ENCODE measurements around the gene CMYA5. TPM values are rescaled to one million over a fixed set of nuclear protein-coding genes. Genes with fewer than 3 reads are reported as not detected.
"Not testable (repeated sequence)": the region's sequence is repeated elsewhere in the genome, so short reads cannot be mapped to it uniquely, and the experiment has no call there.

The CMYA5 gene
- total RNA-seq, 1 experiment from 2014 or later, result 0.22 TPM

DNA sequence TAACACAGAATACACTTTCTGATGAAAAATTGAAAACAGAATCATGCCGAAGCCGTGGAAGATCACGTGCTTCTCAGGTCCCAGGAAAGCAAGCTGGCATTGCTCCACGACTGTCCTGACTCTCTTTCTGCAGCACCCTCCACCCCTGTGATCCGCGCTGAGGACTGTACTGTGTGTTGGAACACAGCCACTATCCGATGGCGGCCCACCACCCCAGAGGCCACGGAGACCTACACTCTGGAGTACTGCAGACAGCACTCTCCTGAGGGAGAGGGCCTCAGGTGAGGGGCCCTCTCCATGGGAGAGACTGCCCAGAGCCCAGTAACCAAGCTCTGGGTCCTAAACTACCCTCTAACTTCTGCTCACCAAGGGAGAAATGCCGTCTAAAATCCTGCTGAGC lies 73.3 kb downstream of the CMYA5 start:
- CTCF ChIA-PET, result interaction anchor here (1.1 kb wide), 1 partner anchor 11 kb away, joined by 6 read pairs; no protein-coding TSS in a partner anchor
- no TSS peak for BruUV-seq (replicated peaks)

GRCh38 chr5:79764147-79764546 lies 74.5 kb downstream of the CMYA5 start:
- H3K36me3 ChIP-seq (ENCODE audit: control insufficient read depth in 1 of 2, insufficient read depth in 2 of 2, low read length in 2 of 2); RAD21 ChIA-PET (ENCODE audit: low non-redundant PET in 1 of 2, low total read pairs in 2 of 2, uncharacterized antibody in 2 of 2, unreplicated experiment in 2 of 2); H3K27me3 ChIP-seq (ENCODE audit: insufficient read depth, low read length); H3K4me2 ChIP-seq (ENCODE audit: low read length); H3K27ac ChIP-seq (ENCODE audit: low read depth, low read length); H2AFZ ChIP-seq (ENCODE audit: low read depth, low read length, poor library complexity, severe bottlenecking); H3K4me1 ChIP-seq (ENCODE audit: control insufficient read depth in 1 of 2, insufficient read depth in 2 of 2, low read length in 2 of 2); POLR2A ChIA-PET; intact Hi-C loops (cut with micrococcal nuclease); DNase-seq (ENCODE audit: low read depth, low spot score); H3K79me2 ChIP-seq (ENCODE audit: insufficient read depth, low read length); H3K9me2 ChIP-seq (ENCODE audit: insufficient read depth); ATAC-seq; H3K9ac ChIP-seq (ENCODE audit: low read length); H3K4me3 ChIP-seq (replicated peaks in 1 of 2; ENCODE audit: low read depth in 1 of 2, low read length in 2 of 2); H3K9me3 ChIP-seq (ENCODE audit: control insufficient read depth in 1 of 2, insufficient read depth in 1 of 2, low read depth in 1 of 2, low read length in 2 of 2); H4K20me1 ChIP-seq (ENCODE audit: insufficient read depth); BruUV-seq (replicated peaks): not testable (repeated sequence)
- CTCF ChIA-PET, result interaction anchor here (1.2 kb wide), 1 partner anchor 12 kb away, joined by 3 read pairs; no protein-coding TSS in a partner anchor

More for the DNA sequence above, 73.3 kb downstream of the CMYA5 start:
- H3K27ac ChIP-seq (ENCODE audit: low read depth, low read length), result no peak overlapping the region
- H3K36me3 ChIP-seq (ENCODE audit: control insufficient read depth in 1 of 2, insufficient read depth in 2 of 2, low read length in 2 of 2), result no peaks in the 10 kb centered on the region
- no peaks in the 10 kb centered on the region for H3K9me3 ChIP-seq (ENCODE audit: control insufficient read depth in 1 of 2, insufficient read depth in 1 of 2, low read depth in 1 of 2, low read length in 2 of 2)
- H3K9ac ChIP-seq (ENCODE audit: low read length), result no peak overlapping the region
- H3K79me2 ChIP-seq (ENCODE audit: insufficient read depth, low read length), result no peaks in the 10 kb centered on the region
- no peak for ATAC-seq
- no peak overlapping the region for H3K4me2 ChIP-seq (ENCODE audit: low read length)
- H4K20me1 ChIP-seq (ENCODE audit: insufficient read depth), result no peaks in the 10 kb centered on the region
- ChIA-PET RAD21 (ENCODE audit: low non-redundant PET in 1 of 2, low total read pairs in 2 of 2, uncharacterized antibody in 2 of 2, unreplicated experiment in 2 of 2) (no interaction called here), POLR2A (no interaction called here)
- peaks cover 0 to 3% of the 10 kb centered on the region in 2 experiments; a peak in 1 of 4 replicates for H3K4me1 ChIP-seq (ENCODE audit: control insufficient read depth in 1 of 2, insufficient read depth in 2 of 2, low read length in 2 of 2)
- H2AFZ ChIP-seq (ENCODE audit: low read depth, low read length, poor library complexity, severe bottlenecking), result no peak overlapping the region
- DNase-seq (ENCODE audit: low read depth, low spot score), result no peak
- TF ChIP-seq ZFX (IDR thresholded peaks at IDR 0.05), result no peak
- TF ChIP-seq TCF7L2 (IDR thresholded peaks at IDR 0.05; ENCODE audit: borderline replicate concordance, extremely low read depth, insufficient read depth, insufficient read length), result no peak
- TF ChIP-seq ATF3 (IDR thresholded peaks at IDR 0.05), result no peak
- H3K27me3 ChIP-seq (ENCODE audit: insufficient read depth, low read length), result no peaks in the 10 kb centered on the region
- no peak overlapping the region for H3K4me3 ChIP-seq (replicated peaks in 1 of 2; ENCODE audit: low read depth in 1 of 2, low read length in 2 of 2)
- H3K9me2 ChIP-seq (ENCODE audit: insufficient read depth), result no peaks in the 10 kb centered on the region
- intact Hi-C loops (cut with micrococcal nuclease), result no loop called here

All from HCT116 (cell line).